Measurements from ENCODE around the gene VWF. TPM values are rescaled to one million over a fixed set of nuclear protein-coding genes. Genes with fewer than 3 reads are reported as not detected.

Gene VWF
- total and polyA plus RNA-seq, 10 of the 15 experiments (the other 5 are each of a cell fraction or from before 2014, with no cell fraction given) = 0.08 to 0.23 TPM; not detected in 8

DNA sequence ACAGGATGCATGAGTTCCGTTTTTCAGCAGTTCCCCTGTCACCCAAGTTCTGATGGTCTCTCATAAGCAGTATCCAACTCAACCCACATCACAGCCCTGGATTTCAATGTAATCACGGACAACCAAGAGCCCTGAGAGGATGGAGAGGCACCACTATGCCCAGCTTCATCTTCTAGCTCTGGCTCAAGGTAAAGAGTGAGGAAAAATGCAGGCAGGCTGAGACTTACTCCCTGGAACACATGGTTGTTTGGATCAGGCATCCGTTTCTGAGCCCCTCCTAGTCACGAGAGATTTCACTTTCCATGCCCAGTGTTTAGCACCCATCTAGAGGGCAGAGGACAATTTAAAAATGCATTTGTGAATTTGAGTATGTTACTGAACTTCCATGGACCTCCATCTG lies 224.4 kb downstream of the VWF start:
- ChIA-PET CTCF (interaction anchor here (1.4 kb wide), 1 partner anchor 10 kb away, joined by 3 read pairs; no protein-coding TSS in a partner anchor), RAD21 (ENCODE audit: unreplicated experiment) (no interaction called here), SMC1A (ENCODE audit: uncharacterized antibody, unreplicated experiment) (no interaction called here), POLR2A (no interaction called here)
- FAIRE-seq (no peak), ATAC-seq (no peak), DNase-seq (ENCODE audit: low read depth, low spot score) (no peak)
- H3K4me2 ChIP-seq (ENCODE audit: control insufficient read depth, insufficient read depth) = no peak overlapping the region
- H3K36me3 ChIP-seq (ENCODE audit: control insufficient read depth in 2 of 2, insufficient read depth in 2 of 2, low read length in 1 of 2) = no peaks in the 10 kb centered on the region
- peaks cover 0 to 3% of the 10 kb centered on the region in 2 experiments; a peak in 1 of 4 replicates for H3K27me3 ChIP-seq (replicated peaks in 1 of 2; ENCODE audit: control insufficient read depth in 2 of 2, insufficient read depth in 2 of 2, low read length in 1 of 2)
- H3K79me2 ChIP-seq (ENCODE audit: control insufficient read depth, insufficient read depth, low read length) = no peaks in the 10 kb centered on the region
- H3K27ac ChIP-seq (ENCODE audit: control insufficient read depth, insufficient read depth) = no peak overlapping the region
- no peaks in the 10 kb centered on the region for H4K20me1 ChIP-seq (ENCODE audit: control insufficient read depth, insufficient read depth)
- intact Hi-C loops (cut with micrococcal nuclease; ENCODE audit: unreplicated experiment) = no loop called here
- no peaks in the 10 kb centered on the region for H3K4me1 ChIP-seq (ENCODE audit: control insufficient read depth, insufficient read depth, low read length)
- no peak overlapping the region for H3K9ac ChIP-seq (ENCODE audit: control insufficient read depth, insufficient read depth, low read length)
- BruUV-seq (replicated peaks) = no TSS peak
- no peak overlapping the region for H2AFZ ChIP-seq (ENCODE audit: control insufficient read depth, low read depth, low read length)
- TF ChIP-seq EED (IDR thresholded peaks at IDR 0.05; ENCODE audit: low read depth) (no peak), SMAD5 (IDR thresholded peaks at IDR 0.05; ENCODE audit: low read depth) (no peak), SMC3 (IDR thresholded peaks at IDR 0.05; ENCODE audit: borderline replicate concordance, low read length) (no peak), NBN (IDR thresholded peaks at IDR 0.05) (no peak), CREM (IDR thresholded peaks at IDR 0.05; ENCODE audit: low read depth) (no peak), RAD51 (IDR thresholded peaks at IDR 0.05) (no peak), SREBF1 (IDR thresholded peaks at IDR 0.05; ENCODE audit: low read length) (no peak), FOS (IDR thresholded peaks at IDR 0.05; ENCODE audit: borderline replicate concordance, extremely low read depth, insufficient read length) (no peak), PML (IDR thresholded peaks at IDR 0.05; ENCODE audit: low read length) (no peak), HCFC1 (IDR thresholded peaks at IDR 0.05; ENCODE audit: low read length) (no peak), SUPT20H (IDR thresholded peaks at IDR 0.05; ENCODE audit: borderline replicate concordance, control insufficient read depth, low read depth, low read length) (no peak), KDM1A (IDR thresholded peaks at IDR 0.05; ENCODE audit: borderline replicate concordance) (no peak), NR2C1 (IDR thresholded peaks at IDR 0.05) (no peak), PAX8 (IDR thresholded peaks at IDR 0.05) (no peak)
- TF ChIP-seq, protein P1, sequence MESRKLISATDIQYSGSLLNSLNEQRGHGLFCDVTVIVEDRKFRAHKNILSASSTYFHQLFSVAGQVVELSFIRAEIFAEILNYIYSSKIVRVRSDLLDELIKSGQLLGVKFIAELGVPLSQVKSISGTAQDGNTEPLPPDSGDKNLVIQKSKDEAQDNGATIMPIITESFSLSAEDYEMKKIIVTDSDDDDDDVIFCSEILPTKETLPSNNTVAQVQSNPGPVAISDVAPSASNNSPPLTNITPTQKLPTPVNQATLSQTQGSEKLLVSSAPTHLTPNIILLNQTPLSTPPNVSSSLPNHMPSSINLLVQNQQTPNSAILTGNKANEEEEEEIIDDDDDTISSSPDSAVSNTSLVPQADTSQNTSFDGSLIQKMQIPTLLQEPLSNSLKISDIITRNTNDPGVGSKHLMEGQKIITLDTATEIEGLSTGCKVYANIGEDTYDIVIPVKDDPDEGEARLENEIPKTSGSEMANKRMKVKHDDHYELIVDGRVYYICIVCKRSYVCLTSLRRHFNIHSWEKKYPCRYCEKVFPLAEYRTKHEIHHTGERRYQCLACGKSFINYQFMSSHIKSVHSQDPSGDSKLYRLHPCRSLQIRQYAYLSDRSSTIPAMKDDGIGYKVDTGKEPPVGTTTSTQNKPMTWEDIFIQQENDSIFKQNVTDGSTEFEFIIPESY (IDR thresholded peaks at IDR 0.05) = no peak
- TF ChIP-seq, protein P2, sequence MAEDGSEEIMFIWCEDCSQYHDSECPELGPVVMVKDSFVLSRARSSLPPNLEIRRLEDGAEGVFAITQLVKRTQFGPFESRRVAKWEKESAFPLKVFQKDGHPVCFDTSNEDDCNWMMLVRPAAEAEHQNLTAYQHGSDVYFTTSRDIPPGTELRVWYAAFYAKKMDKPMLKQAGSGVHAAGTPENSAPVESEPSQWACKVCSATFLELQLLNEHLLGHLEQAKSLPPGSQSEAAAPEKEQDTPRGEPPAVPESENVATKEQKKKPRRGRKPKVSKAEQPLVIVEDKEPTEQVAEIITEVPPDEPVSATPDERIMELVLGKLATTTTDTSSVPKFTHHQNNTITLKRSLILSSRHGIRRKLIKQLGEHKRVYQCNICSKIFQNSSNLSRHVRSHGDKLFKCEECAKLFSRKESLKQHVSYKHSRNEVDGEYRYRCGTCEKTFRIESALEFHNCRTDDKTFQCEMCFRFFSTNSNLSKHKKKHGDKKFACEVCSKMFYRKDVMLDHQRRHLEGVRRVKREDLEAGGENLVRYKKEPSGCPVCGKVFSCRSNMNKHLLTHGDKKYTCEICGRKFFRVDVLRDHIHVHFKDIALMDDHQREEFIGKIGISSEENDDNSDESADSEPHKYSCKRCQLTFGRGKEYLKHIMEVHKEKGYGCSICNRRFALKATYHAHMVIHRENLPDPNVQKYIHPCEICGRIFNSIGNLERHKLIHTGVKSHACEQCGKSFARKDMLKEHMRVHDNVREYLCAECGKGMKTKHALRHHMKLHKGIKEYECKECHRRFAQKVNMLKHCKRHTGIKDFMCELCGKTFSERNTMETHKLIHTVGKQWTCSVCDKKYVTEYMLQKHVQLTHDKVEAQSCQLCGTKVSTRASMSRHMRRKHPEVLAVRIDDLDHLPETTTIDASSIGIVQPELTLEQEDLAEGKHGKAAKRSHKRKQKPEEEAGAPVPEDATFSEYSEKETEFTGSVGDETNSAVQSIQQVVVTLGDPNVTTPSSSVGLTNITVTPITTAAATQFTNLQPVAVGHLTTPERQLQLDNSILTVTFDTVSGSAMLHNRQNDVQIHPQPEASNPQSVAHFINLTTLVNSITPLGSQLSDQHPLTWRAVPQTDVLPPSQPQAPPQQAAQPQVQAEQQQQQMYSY (CRISPR knock-in tag; IDR thresholded peaks at IDR 0.05) = no peak
- WGBS (ENCODE audit: insufficient coverage, insufficient replicate concordance, low lambda C conversion rate, missing lambda C conversion rate) = 4% methylated on average over 4 of the region's 4 CpGs
- H3K4me3 ChIP-seq = no peak overlapping the region
- no peaks in the 10 kb centered on the region for H3K9me3 ChIP-seq (replicated peaks; ENCODE audit: control insufficient read depth, insufficient read depth, low read length)
- in situ Hi-C loops (cut with MboI) = no loop called here
